GM19023 (cell line): Measurements from ENCODE around the gene MBOAT1.
"Not testable (repeated sequence)": the region's sequence is repeated elsewhere in the genome, so short reads cannot be mapped to it uniquely, and the experiment has no call there.

Experiments used
- ATAC-seq: cut with Tn5 transposase; IDR thresholded peaks from one replicate; pipeline ENCODE4 v1.9.1; 2021; ENCODE audit warnings: mild to moderate bottlenecking, moderate library complexity; ENCODE audit not compliant: unreplicated experiment

MBOAT1 gene

GRCh38 chr6:20142866-20143265 is 69.4 kb downstream of the MBOAT1 start:
- ATAC-seq: no peak

GRCh38 chr6:20141931-20142330 is 70.3 kb downstream of the MBOAT1 start:
- ATAC-seq: no peak

GRCh38 chr6:20139127-20139963 is 72.9 kb downstream of the MBOAT1 start:
- not testable (repeated sequence) for ATAC-seq

- no peak for ATAC-seq
These were observed 74.4 kb downstream of the MBOAT1 start for GRCh38 chr6:20137837-20138236.

- no peak for ATAC-seq
These were observed 75.0 kb downstream of the MBOAT1 start for GRCh38 chr6:20137240-20137639.

GRCh38 chr6:20135677-20136268 is 76.5 kb downstream of the MBOAT1 start:
- ATAC-seq: no peak

- no peak for ATAC-seq
These were observed 77.7 kb downstream of the MBOAT1 start for GRCh38 chr6:20134613-20135012.

- no peak for ATAC-seq
These were observed 82.8 kb downstream of the MBOAT1 start for GRCh38 chr6:20129290-20130088.

- no peak for ATAC-seq
These were observed 84.3 kb downstream of the MBOAT1 start for GRCh38 chr6:20128018-20128417.

- ATAC-seq: peak; percentile 92
These were observed 85.2 kb downstream of the MBOAT1 start for GRCh38 chr6:20126789-20127653.

- no peak for ATAC-seq
These were observed 86.0 kb downstream of the MBOAT1 start for GRCh38 chr6:20126102-20126752.

- no peak for ATAC-seq
These were observed 87.7 kb downstream of the MBOAT1 start for GRCh38 chr6:20124545-20124944.

- ATAC-seq: no peak
These were observed 92.8 kb downstream of the MBOAT1 start for GRCh38 chr6:20119485-20119884.

GRCh38 chr6:20118892-20119291 is 93.4 kb downstream of the MBOAT1 start:
- ATAC-seq: no peak

GRCh38 chr6:20117474-20117873 is 94.8 kb downstream of the MBOAT1 start:
- peak; percentile 92 for ATAC-seq

GRCh38 chr6:20116792-20117191 is 95.5 kb downstream of the MBOAT1 start:
- no peak for ATAC-seq

- no peak for ATAC-seq
These were observed 96.9 kb downstream of the MBOAT1 start for GRCh38 chr6:20115246-20115980.

GRCh38 chr6:20113649-20114224 is 98.5 kb downstream of the MBOAT1 start:
- no peak for ATAC-seq

GRCh38 chr6:20112841-20113240 is 99.4 kb downstream of the MBOAT1 start:
- no peak for ATAC-seq
